OCI-LY7 (cell line): ENCODE data around the gene CARM1. TPM values are rescaled to one million over a fixed set of nuclear protein-coding genes. Genes with fewer than 3 reads are reported as not detected.

Experiments used
- BruUV-seq: library from RNA; stranded (reverse); fragments of 400-500 nt; replicated peaks from 2 replicates; lab custom pipeline; 2021; lab: Mats Ljungman, UMichigan
- CTCF ChIA-PET: fragments of 300-600 bp; sonication (Branson Sonifier 250); formaldehyde crosslinking; loops from one replicate; lab custom pipeline; 2022; ENCODE audit warnings: antibody characterized with exemption; ENCODE audit not compliant: unreplicated experiment; lab: Charles Lee
- POLR2A ChIA-PET: fragments of 300-600 bp; sonication (Branson Sonifier 250); formaldehyde crosslinking; loops from one replicate; lab custom pipeline; 2022; ENCODE audit warnings: antibody characterized with exemption; lab: Charles Lee
- DNase-seq: peaks from one replicate; pipeline ENCODE4 v3.0.0-alpha.2; 2015; ENCODE audit warnings: low spot score
- H2AFZ ChIP-seq: fragments of 200-600 bp; sonication (generic), shearing (Covaris generic); 2 replicates; pipeline ENCODE4 v1.6.1; 2014; ENCODE audit warnings: mild to moderate bottlenecking, antibody characterized with exemption, low read length, moderate library complexity
- H3K27ac ChIP-seq: fragments of 200-600 bp; sonication (generic); 2 replicates; pipeline ENCODE4 v1.5.1; 2014; ENCODE audit warnings: mixed run types, low read depth, mild to moderate bottlenecking, moderate library complexity, low read length, inconsistent platforms; ENCODE audit not compliant: poor library complexity, severe bottlenecking
- H3K36me3 ChIP-seq: fragments of 200-600 bp; sonication (generic); 2 replicates; pipeline ENCODE4 v1.6.1; 2014; ENCODE audit warnings: mild to moderate bottlenecking, antibody characterized with exemption, low read length, moderate library complexity, mixed read lengths; ENCODE audit not compliant: insufficient read depth
- H3K4me1 ChIP-seq: fragments of 200-600 bp; sonication (generic); 2 replicates; pipeline ENCODE4 v1.5.1; 2014; ENCODE audit warnings: mild to moderate bottlenecking, low read length; ENCODE audit not compliant: insufficient read depth, poor library complexity, severe bottlenecking
- H3K4me2 ChIP-seq: fragments of 200-600 bp; sonication (generic); 2 replicates; pipeline ENCODE4 v1.6.1; 2014; ENCODE audit warnings: mild to moderate bottlenecking, low read length
- H3K4me3 ChIP-seq: fragments of 200-600 bp; sonication (generic); 2 replicates; pipeline ENCODE4 v1.5.1; 2014; ENCODE audit warnings: mild to moderate bottlenecking, low read depth, low read length; ENCODE audit not compliant: poor library complexity, severe bottlenecking
- H3K79me2 ChIP-seq: fragments of 200-600 bp; sonication (generic); 2 replicates; pipeline ENCODE4 v1.6.1; 2016; ENCODE audit warnings: low read depth, mild to moderate bottlenecking, low read length, moderate library complexity, mixed read lengths; ENCODE audit not compliant: insufficient read depth
- H3K9me2 ChIP-seq: fragments of 200-600 bp; sonication (generic); 2 replicates; pipeline ENCODE4 v1.6.1; 2016; ENCODE audit warnings: mild to moderate bottlenecking, low read length, mixed read lengths; ENCODE audit not compliant: insufficient read depth
- H3K9me3 ChIP-seq: fragments of 200-600 bp; sonication (generic); 2 replicates; pipeline ENCODE4 v1.6.1; 2014; ENCODE audit warnings: mild to moderate bottlenecking, mixed run types, low read length, mixed read lengths
- H4K20me1 ChIP-seq: fragments of 200-600 bp; sonication (generic); 2 replicates; pipeline ENCODE4 v1.6.1; 2014; ENCODE audit warnings: mild to moderate bottlenecking, antibody characterized with exemption, low read length, moderate library complexity, mixed read lengths; ENCODE audit not compliant: insufficient read depth
- CTCF ChIP-seq: fragments of 200-600 bp; sonication (generic); conservative IDR thresholded peaks from 2 replicates; pipeline ENCODE4 v1.5.1; 2014; ENCODE audit warnings: mild to moderate bottlenecking, antibody characterized with exemption, low read length, moderate library complexity, mixed read lengths
- EZH2phosphoT487 ChIP-seq: fragments of 200-600 bp; sonication (generic); IDR thresholded peaks from 2 replicates; pipeline ENCODE4 v1.6.1; 2018; ENCODE audit warnings: low read depth, borderline replicate concordance, mild to moderate bottlenecking, mixed run types, antibody characterized with exemption, low read length, moderate library complexity, mixed read lengths
- intact Hi-C: fragments of 100-400 bp; cut with micrococcal nuclease; formaldehyde crosslinking; loops from one replicate; pipeline ENCODE4 v1.10.0; 2022; ENCODE audit not compliant: unreplicated experiment
- total RNA-seq, 2 experiments: library from RNA; depleted of rRNA in 1 of 2; stranded (reverse); fragments of >200 nt in 1 of 2; shearing (Covaris generic) in 1 of 2; gene quantifications; 2 replicates each; pipeline ENCODE4 v1.2.3, GENCODE V29; 2014 to 2022

CARM1 gene
- total RNA-seq, 2 experiments from 2014 or later = 41.2 to 107 TPM

- Histone ChIP-seq H3K4me1 (peaks cover 46% of the 10 kb centered on the region), H3K4me3 (no peak overlapping the region), H4K20me1 (no peaks in the 10 kb centered on the region), H3K9me3 (no peaks in the 10 kb centered on the region), H3K36me3 (peaks cover 34% of the 10 kb centered on the region), H3K27ac (no peak overlapping the region), H3K9me2 (no peaks in the 10 kb centered on the region), H3K79me2 (peaks cover 83% of the 10 kb centered on the region), H3K4me2 (no peak overlapping the region), H2AFZ (no peak overlapping the region)
- TF ChIP-seq CTCF (no peak), EZH2phosphoT487 (no peak)
- BruUV-seq = no TSS peak
- intact Hi-C loops = no loop called here
- ChIA-PET CTCF (interaction anchor here (0.6 kb wide), 2 partner anchors 13 to 1848 kb away, joined by 4 to 7 read pairs; no protein-coding TSS in a partner anchor), POLR2A (interaction anchor here (0.6 kb wide), 1 partner anchor 304 kb away, joined by 3 read pairs; no protein-coding TSS in a partner anchor)
- DNase-seq = no peak
Observed at GRCh38 chr19:10885201-10886169, 14.1 kb downstream of the CARM1 start.

GRCh38 chr19:10887616-10888367 is 16.4 kb downstream of the CARM1 start:
- ChIA-PET POLR2A (interaction anchor here (0.7 to 2.7 kb wide), 7 partner anchors 9 to 81 kb away, joined by 3 to 34 read pairs (median 6); no protein-coding TSS in a partner anchor), CTCF (interaction anchor here (1.3 to 2.2 kb wide), 3 partner anchors 8 to 23 kb away, joined by 7 to 11 read pairs (median 9); no protein-coding TSS in a partner anchor)
- Histone ChIP-seq H3K27ac (peak overlapping the region; percentile 91), H2AFZ (no peak overlapping the region), H3K36me3 (peaks cover 19% of the 10 kb centered on the region), H3K4me2 (peak overlapping the region; percentile 79), H3K9me2 (no peaks in the 10 kb centered on the region), H4K20me1 (no peaks in the 10 kb centered on the region), H3K4me1 (peaks cover 37% of the 10 kb centered on the region), H3K79me2 (peaks cover 82% of the 10 kb centered on the region), H3K9me3 (no peaks in the 10 kb centered on the region), H3K4me3 (peak overlapping the region; percentile 40)
- TF ChIP-seq CTCF (no peak), EZH2phosphoT487 (no peak)
- BruUV-seq = no TSS peak
- peak; percentile 69 for DNase-seq
- intact Hi-C loops = loop anchor here (1.0 kb wide), 2 partner anchors 8 to 16 kb away; partner anchors contain the start of gene CARM1
